HG02884 (cell line): Measurements from ENCODE around the gene CHRM4.

Source experiments
- ATAC-seq: cut with Tn5 transposase; IDR thresholded peaks from one replicate; pipeline ENCODE4 v1.9.1; 2021; ENCODE audit warnings: mild to moderate bottlenecking, moderate library complexity; ENCODE audit not compliant: unreplicated experiment

The CHRM4 gene

GRCh38 chr11:46369458-46370152, 22.0 kb downstream of the CHRM4 start:
- peak; percentile 47 for ATAC-seq

- no peak for ATAC-seq
Observed at GRCh38 chr11:46367916-46368267, 23.7 kb downstream of the CHRM4 start.

GRCh38 chr11:46367244-46367915, 24.2 kb downstream of the CHRM4 start:
- ATAC-seq, result peak; percentile 64

GRCh38 chr11:46366661-46367161, 24.9 kb downstream of the CHRM4 start:
- ATAC-seq, result no peak

GRCh38 chr11:46366260-46366659, 25.3 kb downstream of the CHRM4 start:
- no peak for ATAC-seq

- no peak for ATAC-seq
Observed at GRCh38 chr11:46364791-46365190, 26.8 kb downstream of the CHRM4 start.

GRCh38 chr11:46364056-46364455, 27.5 kb downstream of the CHRM4 start:
- ATAC-seq, result no peak

GRCh38 chr11:46363455-46364005, 28.0 kb downstream of the CHRM4 start:
- no peak for ATAC-seq

GRCh38 chr11:46363031-46363407, 28.6 kb downstream of the CHRM4 start:
- no peak for ATAC-seq

GRCh38 chr11:46362156-46363030, 29.2 kb downstream of the CHRM4 start:
- no peak for ATAC-seq

- ATAC-seq, result peak; percentile 93
Observed at GRCh38 chr11:46361283-46362155, 30.1 kb downstream of the CHRM4 start.

GRCh38 chr11:46360878-46361277, 30.7 kb downstream of the CHRM4 start:
- peak; percentile 20 for ATAC-seq

GRCh38 chr11:46359953-46360352, 31.6 kb downstream of the CHRM4 start:
- no peak for ATAC-seq

GRCh38 chr11:46357483-46357936, 34.1 kb downstream of the CHRM4 start:
- ATAC-seq, result no peak

GRCh38 chr11:46356924-46357482, 34.6 kb downstream of the CHRM4 start:
- no peak for ATAC-seq

GRCh38 chr11:46353698-46354097, 37.9 kb downstream of the CHRM4 start:
- no peak for ATAC-seq

GRCh38 chr11:46352063-46352841, 39.3 kb downstream of the CHRM4 start:
- ATAC-seq, result no peak

GRCh38 chr11:46351606-46352005, 40.0 kb downstream of the CHRM4 start:
- no peak for ATAC-seq

GRCh38 chr11:46351148-46351547, 40.4 kb downstream of the CHRM4 start:
- no peak for ATAC-seq
